GM21447 (cell line): ENCODE measurements around the gene DPH1.
A peak's percentile ranks its signal among the peaks of the same experiment; 100 is the strongest.
"Not testable (repeated sequence)": the region's sequence is repeated elsewhere in the genome, so short reads cannot be mapped to it uniquely, and the experiment has no call there.

Source experiments
- ATAC-seq: cut with Tn5 transposase; IDR thresholded peaks from one replicate; pipeline ENCODE4 v1.9.1; 2021; ENCODE audit not compliant: unreplicated experiment

DPH1 gene

DNA sequence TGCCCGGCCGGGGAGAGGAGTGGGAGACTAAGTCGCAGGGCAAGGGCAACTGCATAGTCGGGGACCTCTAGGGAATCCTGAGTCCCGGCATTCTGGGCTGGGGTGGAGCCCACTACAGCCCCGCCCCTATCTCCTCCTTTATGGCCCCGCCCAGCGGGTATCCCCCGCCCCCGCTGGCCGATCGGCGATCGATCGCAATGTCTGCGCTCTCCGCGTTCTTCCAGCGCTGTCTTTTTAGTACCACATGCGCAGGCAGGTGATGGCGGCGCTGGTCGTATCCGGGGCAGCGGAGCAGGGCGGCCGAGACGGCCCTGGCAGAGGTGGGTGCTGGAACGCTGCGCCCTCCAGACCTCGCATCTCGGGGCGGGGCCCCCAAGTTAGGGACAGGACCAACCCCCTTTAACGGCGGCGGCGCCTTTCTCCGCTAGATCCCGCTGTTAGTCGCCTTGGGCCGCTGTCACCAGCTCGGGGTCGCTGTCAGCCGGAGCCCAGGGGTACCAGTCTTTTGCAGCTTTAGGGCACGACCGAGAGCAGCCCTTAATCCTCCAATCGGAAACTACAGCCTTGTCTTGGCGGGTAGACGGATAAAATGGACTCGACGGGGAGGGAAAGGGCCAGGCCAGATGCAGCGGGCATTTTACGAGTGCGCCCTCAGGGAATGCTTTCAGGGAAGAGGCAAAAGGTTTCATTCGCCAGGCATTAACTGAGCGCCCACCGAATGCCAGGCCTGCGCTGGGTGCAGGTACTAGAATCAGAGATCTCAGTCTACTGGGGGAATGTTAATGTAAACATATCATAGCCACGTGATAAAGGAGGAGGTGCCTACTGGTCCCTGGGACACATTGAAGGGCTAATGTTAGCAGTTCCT is at the start of gene DPH1:
DPH1 (plus strand) TSS at position 243 of the 868 bp plus-strand sequence; CDS start at position 260, 17 bp downstream.
- peak; percentile 80 for ATAC-seq

DNA sequence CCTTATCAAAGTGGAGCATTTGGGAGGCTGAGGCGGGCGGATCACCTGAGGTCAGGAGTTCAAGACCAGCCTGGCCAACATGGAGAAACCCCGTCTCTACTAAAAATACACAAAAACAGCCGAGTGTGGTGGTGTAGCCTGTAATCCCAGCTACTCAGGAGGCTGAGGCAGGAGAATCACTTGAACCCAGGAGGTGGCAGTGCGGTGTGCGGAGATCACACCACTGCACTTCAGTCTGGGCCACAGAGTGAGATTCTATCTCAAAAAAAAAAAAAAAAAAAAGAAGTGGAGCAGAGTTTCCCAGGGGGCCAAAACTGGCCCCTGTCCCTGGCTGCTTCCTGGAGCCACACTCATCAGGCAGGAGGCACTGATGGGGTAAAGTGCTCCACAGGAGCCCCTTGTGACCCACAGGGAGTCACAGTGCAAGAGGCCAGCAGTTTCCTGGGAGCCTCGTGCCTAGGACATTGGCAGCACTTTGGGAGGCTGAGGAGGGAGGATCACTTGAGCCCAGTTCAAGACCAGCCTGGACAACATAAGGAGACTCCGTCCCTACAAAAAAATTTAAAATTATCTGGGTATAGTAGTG is 49.2 kb upstream of the DPH1 start:
- no peak for ATAC-seq

DNA sequence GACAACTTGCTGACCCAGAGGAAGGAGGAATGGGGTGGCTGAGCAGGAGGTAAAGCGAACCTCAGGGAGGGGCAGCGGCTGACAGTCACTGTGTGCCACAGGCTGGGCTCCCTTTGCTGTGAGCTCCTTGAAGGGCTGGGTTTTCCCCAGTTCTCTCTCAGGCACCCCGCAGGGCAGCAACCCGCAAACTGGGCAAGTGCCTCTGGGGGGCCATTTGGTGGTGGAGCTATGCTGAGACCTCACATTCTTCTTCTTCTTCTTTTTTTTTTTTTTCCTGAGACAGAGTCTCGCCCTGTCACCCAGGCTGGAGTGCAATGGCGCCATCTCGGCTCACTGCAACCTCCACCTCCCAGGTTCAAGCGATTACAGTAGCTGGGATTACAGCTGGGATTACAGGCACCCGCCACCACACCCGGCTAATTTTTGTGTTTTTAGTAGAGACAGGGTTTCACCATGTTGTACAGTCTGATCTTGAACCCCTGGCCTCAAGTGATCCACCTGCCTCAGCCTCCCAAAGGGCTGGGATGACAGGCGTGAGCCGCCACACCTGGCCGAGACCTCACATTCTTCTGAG is 47.1 kb upstream of the DPH1 start:
- ATAC-seq = not testable (repeated sequence)

DNA sequence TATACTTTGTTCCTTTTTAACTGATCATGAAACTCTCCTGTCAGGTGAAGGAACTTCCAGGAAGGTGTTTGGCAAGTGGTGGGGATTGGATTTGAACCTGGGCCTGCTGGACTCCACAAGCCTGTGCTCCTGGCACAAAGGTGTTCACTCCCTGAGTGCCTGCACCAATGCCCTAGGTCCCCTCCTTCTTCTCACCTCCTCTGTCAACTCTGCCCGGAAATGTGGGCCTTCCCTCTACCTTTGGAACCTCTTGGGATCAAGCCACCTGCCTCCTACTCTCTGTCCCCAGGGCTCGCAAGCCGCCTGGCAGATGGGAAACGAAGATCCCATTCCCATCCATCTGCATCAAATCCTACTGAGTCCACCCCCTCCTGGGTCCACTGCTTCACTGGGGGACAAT is 44.9 kb upstream of the DPH1 start:
- ATAC-seq = no peak

DNA sequence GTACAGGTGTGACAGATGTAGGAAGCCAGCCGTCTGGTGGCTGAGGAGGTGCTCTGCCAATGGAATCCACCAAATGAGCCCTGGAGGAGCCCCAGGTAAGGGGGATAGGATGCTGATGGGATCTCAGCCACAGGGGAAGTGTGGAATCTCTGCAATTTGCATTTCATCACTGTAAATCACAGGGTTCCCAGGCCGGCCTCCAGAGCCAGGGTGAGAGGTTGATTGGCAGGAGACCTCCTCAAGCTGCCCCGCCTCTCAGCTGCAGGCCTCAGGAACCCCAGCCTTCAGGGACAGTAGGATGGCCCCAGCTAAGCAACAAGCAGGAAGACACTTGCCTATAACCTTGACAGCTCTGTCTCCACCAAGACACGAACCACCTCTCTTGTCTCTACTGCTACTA is 44.3 kb upstream of the DPH1 start:
- no peak for ATAC-seq

DNA sequence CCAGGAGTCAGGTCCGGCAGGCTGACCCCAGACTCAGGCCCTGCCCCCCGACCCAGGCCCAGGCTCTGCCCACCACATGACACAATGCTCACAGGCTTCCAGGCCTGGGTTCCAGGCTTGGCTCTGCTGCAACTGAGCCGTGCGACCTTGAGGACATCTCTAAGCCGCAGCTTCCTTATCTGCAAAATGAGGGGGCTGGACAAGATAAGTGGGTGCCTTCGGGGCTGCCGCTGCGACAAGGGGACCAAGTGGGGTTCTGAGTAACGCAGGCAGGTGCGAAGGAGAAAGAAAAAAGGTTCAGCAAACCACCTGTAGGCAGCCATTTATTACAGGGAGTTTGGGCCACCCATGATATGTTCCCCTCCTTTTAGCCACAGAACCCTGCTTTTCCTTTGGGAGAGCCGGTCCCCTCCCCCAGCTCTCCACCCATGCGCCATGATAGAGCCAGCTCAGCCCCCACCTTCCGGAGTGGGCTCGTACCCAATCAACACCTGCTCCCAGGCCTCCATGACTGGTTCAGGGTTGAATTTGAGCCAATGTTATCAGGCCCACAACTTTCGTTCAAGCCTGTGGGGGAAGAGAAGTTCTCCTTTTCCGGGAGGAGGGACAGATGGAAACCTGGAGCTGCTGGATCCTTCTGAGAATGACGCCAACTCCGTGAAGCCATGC is 43.0 kb upstream of the DPH1 start:
- no peak for ATAC-seq

DNA sequence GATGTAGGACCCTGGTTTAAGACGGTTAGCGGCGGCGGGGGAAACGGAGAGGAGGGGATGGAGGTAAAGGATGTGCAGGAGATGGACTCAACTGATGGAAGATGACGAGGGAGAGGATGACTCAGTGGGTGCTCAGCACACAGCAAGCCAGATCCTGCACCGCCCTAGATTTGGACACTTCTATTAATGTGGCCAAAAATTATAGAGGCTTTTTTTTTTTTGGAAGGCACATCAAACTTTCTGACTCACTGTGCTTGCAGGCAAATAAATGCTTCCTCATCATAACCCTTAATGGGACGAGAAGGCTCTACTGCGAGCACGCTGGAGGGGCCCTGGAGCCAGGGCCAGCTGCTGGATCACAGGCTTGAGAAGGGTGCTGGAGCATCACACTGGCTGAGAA is 40.8 kb upstream of the DPH1 start:
- ATAC-seq = no peak

DNA sequence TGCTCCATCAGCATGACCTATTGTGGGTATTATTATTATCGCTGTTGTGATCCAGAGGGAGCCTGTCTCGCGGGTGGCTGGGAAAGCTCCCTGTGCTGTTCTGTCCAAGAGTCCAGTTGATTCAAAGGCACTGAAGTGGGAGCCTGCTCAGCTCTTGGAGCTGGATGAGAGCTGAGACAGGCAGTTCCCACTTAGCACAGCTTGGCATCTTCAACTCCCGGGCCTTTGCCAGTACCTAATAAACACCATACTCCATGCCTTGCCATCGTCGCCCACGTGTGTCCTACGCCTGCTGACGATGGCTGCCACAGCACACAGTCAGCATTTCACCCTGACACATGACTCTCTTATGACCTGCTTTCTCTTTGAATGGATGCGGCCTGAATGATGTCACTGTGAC is 37.4 kb upstream of the DPH1 start:
- no peak for ATAC-seq

DNA sequence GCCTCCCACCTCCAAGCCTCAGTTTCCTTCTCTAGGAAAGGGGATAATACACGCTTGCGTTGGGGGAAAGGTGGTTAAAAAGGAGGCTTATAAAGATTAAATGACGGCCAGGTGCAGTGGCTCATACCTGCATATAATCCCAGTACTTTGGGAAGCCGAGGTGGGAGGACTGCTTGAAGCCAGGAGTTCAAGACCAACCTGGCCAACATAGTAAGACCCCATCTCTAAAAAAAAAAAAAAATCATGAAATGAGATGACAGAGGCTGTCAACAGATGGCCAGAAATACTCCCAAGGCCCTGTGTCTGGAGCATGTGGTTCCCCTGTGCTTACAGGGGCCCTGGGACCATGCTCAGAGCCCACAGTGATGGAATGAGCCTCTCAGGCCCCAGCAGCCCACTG is 35.2 kb upstream of the DPH1 start:
- ATAC-seq = no peak

DNA sequence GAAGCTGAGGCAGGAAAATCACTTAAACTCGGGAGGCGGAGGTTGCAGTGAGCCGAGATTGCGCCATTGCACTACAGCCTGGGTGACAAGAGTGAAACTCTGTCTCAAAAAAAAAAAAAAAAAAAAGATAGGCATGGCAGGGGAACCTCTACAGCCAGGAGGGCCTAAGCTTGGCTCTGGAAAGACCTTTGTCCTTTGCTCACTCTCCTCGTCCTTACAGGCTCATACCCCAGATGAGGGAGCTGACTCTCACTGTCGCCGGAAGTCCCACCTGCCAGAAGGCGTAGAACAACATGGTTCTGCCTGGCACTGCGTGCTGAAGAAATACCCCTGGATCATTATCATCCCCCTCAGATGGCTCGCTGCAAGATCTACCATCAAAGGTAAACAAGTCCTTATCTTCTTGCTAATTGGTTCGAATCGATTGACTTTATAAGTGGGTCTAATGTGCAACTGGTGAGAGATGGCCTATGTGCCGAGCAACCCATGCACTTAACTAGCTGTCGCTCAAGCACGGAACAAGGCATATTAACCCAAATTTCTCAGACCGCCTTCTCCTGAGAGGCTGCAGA is 34.5 kb upstream of the DPH1 start:
- no peak for ATAC-seq

DNA sequence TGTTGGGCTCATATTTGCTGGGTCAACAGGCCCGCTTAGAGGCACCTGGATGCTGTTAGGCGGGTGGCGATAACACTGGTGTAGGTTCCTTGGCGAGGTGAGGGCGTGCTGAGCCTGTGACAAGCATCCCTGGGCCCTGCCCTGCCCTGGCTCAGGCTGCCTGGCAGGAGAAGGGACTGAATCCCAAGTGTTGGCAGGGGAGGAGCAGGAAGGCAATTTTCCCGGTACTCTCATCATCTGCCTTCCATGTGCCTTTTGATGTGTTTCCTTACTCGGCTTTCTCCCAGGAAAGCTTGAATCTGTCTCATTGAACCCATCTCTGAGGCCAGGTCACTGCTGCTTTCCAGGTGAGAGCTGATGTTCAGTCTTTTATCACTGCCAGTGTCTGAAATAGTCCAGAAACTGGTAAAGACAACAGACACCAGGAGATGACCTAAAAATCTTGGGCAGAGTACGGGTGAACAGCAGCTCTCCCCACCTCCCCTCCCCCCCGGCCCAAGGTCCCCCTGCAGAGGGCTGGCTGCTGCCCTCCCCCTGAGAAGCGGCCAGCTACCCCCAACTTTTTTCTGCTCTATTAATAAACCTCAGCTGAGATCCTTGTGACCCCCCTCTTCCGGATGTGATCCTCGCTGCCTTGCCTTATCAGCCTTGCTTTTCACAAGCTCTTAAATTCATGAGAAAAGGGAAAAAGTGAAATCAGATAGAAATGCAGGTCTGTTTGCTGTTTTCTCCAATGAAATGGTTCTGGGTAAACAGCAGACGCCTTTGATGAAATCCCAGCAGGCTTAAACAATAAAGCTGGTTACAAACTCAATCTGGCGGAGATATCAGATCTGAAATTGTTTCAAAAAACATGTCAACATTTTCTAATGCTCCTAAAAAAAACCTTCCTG is 33.8 kb upstream of the DPH1 start:
- no peak for ATAC-seq

DNA sequence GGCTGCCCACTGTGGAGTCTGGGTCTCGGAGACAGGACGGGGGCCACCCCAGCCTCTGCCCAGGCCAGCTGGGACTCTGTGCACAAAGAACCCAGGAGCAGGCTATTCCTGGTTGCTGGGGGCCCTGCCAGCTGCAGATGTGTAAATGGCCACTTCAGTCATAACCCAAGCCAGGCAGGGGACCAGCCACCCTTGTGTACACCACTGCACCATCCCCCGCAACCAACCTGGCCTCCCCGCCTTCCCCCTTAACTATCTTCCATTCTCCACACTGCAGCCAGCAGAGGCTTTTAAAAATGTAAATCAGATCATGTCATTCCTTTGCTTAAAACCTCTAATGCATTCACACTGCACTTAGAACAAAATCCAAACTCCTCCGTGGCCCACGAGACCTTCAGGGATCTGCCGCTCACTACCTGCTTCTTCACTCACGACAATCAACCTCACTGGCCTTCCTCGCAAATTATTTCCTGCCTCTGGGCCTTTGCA is 33.1 kb upstream of the DPH1 start:
- ATAC-seq = no peak

DNA sequence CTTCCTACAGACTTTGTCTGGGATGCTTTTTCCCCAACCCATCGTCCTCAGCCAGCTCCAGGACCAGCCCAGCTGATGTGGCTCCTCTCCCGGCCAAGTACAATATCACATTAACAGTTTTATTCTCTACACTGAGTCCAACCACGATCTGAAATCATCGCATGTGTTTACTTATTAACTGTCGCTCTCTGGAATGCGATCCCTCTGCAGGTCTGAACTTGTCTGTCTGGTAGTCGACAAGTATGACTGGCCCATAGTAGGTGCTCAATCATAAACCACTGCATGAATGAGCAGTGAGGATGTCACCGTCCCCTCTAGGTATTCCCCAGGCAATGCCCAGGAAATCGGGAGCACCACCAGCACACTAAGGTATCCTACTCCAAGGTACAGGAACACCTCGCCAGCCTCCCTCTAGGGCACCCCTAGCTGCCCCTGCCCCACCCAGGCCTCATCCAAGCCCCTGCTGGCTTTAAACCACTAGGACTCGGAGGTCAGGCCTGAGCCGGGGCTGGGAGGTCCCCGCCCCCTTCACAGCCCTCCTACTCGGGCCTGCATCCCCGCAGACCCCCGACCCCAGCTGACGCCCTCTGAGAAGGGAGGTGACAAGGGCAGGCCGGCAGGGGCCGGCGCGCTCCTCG is 32.5 kb upstream of the DPH1 start:
- ATAC-seq = no peak

DNA sequence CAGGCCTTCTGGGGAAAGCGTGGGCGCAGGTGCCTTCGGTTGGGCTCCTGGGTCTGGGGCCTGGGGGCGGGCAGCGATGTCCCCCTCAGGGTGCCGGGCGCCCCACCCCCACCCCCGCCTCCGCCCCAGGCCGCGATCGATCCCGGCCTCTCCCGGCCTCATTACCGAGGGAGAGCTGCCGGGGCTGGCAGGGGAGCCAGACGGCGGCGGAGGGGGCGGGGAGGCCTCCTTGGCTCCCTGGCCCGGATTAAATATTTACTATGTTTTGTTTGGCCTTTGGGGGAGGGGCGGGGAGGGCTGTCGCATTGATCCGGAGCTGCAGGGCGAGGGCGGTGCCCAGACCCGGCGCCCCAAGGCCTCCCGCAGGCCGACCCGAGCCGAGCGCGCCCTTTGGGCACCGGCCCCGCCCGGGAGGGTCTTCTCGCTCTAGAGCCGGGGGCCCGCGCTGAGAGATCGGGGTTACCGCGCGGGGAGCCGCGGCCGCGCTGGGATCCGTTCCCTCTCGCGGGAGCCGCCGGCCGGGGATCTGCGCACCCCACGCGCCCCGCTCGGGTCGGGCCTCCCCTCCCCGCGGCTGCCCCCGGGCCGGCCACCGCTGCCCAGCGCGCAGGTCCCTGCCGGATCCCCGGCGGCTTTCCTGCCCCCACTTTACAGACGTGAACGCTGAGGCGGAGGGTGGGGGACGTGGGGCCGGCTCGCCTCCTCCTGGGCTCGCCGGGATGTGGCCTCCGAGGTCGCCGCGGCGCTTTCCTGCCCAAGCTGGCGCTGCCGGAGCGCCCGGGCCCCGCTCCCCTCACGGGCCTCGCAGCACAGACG is 31.8 kb upstream of the DPH1 start:
- no peak for ATAC-seq

DNA sequence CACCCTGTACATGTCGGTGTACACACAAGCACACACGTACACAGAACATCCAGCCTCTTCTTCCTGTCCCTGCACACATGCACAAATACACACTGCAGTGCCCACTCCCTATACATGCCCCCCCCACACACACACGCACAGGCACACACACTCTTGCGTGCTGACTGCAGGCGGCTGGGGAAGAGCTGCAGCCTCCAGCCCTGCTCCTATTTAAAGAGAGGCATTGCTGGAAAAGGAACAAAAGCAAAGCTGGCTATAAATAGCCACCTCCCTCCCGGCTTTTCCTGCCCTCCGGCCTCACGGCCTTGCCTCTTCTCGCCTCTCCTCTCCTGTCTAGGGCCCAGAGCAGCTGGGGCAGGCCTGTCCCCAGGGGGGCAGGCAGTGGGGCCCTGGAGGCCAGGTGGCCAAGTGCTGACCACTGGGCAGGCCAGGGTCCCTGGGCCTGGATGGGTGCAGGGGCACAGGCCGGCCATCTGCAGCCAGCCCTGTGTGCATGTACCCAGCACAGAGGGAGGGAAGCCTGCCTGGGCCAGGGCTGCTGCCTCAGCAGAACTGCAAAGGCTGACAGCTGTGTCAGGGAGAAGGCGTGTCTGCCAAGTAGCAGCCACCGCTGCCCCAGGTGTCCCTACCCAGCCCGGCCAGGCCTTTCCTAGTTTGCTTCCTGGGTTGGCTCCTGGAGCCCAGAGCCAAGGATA is 30.2 kb upstream of the DPH1 start:
- ATAC-seq = no peak

DNA sequence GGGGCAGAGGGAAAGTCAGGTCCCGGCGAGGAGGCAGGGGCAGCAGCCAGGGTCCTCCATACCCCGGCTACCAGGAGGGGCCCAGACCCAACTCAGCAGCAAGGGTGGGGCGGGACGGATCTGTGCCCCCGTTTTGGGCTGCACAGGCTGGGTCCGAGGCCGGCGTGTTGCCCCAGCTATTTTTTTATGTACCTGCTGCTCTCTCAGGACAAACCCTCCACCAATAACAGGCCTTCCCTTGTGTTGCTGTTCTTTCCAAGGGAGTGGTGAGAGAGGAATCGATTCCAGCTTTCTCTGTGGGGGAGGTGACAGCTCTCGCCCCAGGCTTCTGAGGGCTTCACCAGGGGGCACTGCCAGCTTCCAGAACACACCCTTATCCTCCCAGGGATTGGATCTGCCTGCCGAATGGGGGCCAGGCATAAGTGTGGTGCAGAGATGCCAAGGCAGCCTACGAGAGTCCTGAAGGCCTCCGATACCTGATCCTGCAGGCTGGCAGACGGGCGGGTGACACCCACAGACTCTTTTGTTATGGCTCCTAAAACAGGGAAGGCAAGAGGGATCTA is 27.1 kb upstream of the DPH1 start:
- no peak for ATAC-seq

DNA sequence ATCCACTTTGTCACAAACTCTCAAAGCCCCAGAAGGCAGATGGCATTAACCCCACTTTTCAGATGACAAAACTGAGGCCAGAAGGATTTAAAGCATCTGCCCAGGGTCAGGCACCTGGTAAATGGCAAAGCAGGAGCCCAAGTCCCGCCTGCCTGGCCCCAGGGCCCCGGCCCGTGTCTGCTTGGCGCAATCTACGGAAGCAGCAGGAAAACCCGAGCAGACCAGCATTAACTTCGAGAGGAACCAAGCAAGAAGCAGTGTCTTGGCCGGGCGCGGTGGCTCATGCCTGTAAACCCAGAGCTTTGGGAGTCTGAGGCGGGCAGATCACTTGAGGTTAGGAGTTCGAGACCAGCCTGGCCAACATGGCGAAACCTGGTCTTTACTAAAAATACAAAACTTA is 26.4 kb upstream of the DPH1 start:
- ATAC-seq = no peak

DNA sequence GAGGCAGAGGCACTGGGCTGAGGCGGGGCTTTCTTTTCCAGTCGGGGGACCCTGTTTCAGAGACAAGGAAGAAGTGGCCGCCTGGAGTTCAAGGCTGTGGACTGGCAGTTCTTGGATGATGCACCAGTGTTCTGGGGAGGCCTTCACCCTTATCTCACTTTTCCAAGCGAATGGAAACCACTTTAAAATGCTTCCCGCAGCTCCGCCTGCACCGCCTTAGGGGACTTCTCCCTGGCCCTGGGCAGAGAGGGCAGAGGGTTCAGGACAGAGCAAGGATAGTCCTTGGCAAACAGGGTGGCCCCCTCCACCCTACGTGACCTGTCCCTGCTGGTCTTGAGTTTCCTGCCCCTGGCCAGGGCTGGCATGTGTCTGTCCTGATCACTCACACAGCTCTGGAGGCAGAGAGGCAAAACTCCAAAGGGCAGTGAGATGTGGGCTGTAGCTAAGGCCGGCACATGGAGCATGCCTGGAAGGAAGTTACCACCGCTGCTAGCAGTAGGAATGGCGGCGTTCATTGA is 25.5 kb upstream of the DPH1 start:
- ATAC-seq = no peak
